Measurements from ENCODE around the gene TMEM131L.

The TMEM131L gene

DNA sequence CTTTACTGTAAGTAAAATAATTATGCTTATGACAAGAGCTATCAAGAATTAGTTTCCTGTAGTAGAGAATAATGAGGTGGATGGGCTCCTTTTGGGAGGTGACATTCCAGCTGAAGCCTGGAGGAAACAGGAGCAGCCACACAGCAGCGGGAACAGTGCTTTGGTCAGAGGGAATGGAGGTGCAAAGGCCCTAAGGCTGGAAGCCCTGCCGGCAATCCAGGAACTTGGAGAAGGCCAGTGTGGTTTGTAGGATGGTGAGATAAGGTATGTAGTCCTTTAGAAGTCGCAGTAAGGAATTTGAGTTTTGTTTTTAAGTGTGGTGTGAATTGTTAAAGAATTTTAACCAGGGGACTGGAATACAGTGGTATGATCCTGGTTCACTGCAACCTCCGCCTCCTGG lies 8.1 kb downstream of the TMEM131L start:
- DNase-seq (ENCODE audit: low read depth in 2 of 3, low spot score in 2 of 3): no peak

DNA sequence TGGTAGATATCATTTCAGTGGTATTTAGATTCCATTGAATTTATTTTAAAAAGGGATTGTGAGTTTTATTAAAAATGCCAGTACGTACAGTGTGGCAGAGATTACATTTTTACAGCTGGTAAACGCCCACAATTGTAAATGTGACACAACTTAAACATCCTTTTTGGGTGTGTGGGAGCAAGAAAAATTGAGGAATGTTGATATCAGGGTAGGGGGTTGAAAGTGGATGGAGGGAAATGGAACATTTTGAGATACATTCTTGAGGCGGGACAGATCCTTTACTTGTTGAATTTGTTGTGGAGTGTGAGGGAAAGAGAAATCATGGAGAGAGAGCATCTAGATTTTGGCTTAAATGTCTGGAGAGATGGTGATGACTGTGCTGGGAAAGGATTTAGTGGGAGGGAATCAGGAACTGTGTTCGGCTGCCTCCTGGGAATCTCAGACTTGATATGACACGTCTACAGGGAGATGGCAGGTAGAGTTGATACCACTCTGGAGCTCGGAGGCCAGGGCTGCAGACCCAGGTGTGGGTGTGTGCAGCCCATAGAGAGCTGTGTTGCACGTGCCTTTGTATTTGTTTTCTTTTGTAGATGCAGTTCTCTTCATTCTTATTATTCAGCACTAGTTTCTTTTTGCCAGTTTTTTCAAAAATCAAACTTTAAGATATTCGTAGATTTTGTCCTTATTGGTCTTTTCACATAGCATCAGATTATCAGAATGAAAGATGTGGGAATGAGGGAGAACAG lies 10.8 kb downstream of the TMEM131L start:
- no peak for DNase-seq (ENCODE audit: low read depth in 2 of 3, low spot score in 2 of 3)

DNA sequence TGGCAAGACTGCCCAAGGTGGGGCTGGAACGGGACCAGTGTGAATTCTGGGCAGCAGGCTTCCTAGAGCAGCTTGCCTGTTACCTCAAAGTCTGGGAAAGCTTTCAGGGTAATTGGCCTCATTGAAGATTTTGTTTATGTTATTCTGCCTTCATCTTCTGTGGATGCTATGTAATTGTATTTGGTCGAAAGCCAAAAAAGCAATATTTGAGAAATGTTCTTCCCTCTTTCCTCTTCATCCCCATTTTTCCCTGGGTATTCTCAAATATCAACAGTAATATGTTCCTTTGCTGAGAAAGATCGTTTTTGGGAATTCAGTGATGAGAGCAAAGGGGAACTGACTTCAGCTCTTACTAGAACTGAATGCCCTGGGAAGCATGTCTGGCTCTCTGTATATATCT lies 12.9 kb downstream of the TMEM131L start:
- DNase-seq (ENCODE audit: low read depth in 2 of 3, low spot score in 2 of 3): no peak

DNA sequence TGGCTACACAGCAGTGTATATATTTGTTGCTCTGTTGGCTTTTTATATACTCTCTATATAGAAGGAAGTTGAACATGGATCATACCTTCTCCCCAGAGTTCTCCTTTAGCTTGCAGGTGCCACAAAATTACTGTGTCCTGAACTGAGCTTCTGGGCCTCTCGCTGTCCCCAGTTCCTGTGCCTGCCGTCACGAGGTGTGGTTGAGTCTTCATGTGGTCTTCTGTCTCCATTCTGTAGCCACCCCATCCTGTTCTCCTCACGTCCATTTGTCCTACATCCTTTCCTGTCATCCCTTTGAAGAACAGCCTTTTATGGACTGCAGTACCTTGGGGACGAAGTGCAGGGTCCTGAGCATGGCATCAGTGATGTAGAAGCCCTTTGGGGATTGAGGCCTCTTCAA lies 14.5 kb downstream of the TMEM131L start:
- DNase-seq (ENCODE audit: low read depth in 2 of 3, low spot score in 2 of 3): no peak

DNA sequence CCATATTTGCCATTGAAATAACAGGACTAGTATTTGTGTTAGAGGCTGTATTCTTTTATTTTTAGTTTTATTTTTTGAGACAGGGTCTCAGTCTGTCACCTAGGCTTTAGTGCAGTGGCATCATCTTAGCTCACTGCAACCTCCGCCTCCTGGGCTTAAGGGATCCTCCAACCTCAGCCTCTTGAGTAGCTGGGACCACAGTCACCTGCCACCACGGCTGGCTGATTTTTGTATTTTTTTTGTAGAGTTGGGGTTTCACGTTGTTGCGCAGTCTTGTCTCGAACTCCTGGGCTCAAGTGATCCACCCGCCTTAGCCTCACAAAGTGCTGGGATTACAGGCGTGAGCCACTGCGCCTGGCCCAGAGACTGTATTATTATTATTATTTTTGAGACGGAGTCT lies 15.3 kb downstream of the TMEM131L start:
- DNase-seq (ENCODE audit: low read depth in 2 of 3, low spot score in 2 of 3): no peak

DNA sequence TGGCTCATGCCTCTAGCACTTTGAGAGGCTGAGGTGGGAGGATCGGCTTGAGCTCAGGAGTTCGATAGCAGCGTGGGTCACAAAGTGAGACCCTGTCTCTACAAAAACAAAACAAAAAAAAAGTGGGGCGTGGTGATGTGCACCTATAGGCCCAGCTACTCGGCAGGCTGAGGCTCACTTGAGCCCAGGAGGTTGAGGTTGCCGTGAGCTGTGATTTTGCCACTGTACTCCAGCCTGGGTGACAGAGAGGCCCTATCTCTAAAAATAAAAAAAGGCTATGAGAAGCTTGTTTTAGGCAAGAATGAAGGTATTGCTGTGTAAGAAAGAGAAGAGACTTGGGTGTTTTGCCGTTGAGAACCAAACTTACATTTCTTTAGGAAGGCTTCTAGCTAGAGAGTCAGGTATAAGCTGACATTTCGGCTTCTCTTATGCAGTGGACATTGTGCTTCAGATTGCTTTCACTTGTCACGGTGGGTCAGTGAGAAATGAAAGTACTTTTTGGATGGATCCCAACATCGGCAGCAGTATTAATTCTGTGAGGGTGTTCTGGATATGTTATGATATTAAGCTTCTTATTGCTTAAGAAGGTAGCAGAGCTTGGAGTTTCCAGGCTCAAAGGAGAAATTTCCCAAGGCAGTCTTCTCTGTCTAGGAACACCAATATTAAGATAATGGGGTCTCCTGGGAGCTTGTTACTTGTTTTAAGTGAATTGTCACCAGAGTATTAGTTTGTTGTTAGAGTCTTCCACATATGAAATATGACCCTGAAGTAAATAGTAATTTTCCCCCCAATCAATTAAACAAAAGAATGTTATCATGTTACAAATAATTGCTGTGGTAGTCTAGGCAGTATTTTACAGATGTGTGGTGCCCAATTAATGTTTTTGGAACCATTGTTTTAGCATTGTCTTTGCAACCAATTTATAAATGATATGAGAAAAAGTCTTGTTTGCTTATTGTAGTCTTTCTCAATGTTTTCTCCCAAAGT lies 17.6 kb downstream of the TMEM131L start:
- DNase-seq (ENCODE audit: low read depth in 2 of 3, low spot score in 2 of 3): no peak

DNA sequence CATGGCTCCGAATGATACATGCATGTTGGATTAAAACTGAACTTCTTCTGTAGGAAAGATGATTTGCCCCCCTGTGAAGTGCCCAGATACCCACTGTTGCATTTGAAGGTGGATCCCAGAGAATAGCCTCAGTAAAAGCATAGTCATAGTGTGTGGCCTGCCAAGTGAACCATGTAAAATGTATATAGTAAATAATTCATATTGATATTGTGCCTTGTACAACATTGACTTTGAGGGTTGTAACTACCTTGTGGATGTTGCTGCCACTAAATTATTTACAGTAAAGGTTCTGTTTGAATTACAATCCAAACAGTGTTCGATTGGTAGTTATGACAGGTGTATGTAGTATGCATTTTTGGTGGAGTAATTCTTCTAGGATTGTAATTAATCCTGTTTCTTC lies 19.2 kb downstream of the TMEM131L start:
- no peak for DNase-seq (ENCODE audit: low read depth in 2 of 3, low spot score in 2 of 3)

DNA sequence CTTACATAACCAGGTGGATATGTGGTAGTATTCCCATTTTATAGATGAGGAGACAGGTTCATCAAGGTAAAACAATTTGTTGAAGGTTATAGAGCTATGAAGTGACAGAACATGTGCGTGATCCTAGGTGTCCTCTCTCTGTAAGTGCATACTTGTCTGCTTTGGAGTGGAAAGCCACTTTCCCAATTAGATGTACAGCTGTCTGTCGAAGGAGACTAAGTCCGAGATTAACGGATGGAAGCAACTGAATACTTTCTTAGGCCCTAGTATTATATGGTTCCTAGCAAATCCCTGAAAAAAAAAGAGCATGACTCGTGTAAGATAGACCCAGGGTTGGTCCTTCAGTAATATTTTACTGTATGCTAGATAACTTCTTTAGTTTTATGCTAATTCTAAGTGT lies 19.7 kb downstream of the TMEM131L start:
- DNase-seq (ENCODE audit: low read depth in 2 of 3, low spot score in 2 of 3): no peak

DNA sequence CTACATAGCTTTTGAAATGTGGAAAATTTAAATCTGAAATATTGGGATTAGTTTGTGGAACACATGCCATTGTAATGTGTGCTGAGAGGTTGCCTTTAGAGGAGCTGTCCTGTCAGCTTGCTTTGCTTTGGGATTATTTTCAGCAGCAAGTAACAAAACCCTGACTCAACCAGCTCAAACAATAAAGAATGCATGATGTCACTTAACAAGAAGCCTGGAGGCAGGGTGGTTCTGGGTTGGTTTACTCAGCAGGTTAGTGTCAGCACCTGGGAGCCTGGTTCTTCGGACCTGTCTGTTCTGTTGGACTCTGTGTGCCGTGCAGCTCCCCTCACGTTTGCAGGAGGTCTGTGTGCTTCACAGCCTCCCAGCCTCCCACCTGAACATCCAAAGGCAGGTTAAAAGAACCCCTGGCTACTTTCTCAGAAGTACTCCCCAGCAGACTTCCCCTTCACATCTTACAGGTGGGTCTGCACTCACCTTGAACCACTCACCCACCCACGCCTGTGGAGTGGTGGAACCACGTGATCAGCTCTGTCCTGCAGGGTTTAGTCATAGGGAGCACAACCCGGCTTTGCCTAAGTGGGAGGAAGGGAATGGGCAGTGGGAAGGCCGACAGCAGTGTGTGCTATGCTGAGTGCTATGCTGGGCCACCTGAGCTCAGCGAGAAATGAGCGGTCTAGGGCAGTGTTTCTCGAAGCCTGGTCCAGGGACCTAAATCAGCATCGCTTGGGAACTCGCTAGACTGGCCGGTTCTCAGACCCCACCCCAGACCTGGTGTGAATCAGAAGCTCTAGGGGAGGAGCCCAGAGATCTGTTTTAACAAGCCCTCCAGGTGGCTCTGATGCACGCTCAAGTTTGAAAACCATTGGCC lies 20.4 kb downstream of the TMEM131L start:
- no peak for DNase-seq (ENCODE audit: low read depth in 2 of 3, low spot score in 2 of 3)

DNA sequence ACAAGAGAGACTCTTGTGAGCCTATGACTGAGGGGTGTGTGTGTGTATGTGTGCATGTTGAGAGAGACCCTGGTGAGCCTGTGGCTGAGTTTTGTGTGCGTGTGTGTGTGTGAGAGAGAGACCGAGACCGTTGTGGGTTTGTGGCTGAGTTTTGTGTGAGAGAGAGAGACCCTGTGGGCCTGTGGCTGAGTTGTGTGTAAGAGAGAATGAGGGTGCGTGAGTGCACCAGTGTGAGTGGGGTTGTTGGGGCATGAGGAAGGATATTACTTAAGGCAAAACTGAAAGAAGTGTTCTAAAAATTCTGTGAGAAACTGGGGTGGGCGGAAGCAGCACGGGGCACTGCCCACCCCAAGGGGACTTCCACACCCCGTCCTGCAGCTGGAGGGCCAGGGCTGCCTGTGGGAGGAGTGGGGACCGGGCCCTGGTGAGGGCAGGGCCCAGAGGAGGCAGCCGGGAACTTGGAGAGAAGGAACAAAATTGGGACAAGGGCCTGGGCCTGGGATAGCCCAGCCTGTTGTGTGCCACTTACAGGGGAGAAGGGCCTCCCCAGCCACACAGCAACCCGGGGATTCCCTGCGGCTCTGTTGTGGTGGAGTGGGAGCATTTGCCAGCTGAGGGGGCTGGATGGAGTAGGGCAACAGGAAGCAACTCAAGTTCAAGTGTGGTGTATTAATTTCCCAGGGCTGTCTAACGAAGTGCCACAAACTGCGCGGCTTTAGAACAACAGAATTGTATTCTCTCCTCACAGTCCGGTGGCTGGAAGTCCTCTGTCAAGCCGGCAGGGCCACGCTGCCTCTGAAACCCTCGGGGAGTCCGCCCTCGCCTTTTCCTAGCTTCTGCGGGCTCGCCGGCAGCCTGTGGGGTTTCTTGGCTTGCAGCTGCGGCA lies 22.1 kb downstream of the TMEM131L start:
- peak in 2 of 3 experiments; percentile 60 to 69 for DNase-seq (ENCODE audit: low read depth in 2 of 3, low spot score in 2 of 3)

DNA sequence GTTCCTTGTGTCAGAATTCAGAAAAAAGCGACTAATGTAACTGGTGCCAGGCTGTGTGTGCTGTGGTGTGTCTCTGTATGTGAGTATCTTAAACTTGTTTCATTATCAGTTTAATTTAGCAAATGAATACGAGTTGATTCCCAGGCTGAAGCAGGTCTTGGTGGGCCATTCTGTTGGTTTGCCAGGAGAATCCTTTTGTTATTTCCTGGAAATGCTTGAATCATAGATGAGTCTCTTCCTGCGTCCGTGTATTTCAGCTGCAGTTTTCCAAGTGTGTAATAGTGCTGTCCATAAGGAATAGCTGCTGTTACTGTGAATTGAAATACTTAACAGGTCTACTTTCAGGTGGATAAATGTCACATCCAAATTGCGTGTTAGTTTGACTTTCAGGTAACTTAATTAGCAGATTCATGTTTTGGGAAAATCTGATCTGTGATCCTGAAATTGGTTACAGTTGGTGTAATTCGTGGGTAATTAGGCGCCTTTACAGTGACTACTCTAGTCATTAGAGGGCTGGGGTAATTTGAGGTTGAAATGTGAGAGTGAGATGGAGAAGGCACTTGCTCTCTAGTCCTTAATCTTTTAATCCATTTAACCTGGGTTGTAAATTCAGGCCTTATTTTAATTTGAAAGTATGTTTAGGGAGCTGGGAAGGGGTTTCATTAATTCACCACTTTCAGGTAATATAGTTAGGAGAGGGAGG lies 23.8 kb downstream of the TMEM131L start:
- no peak for DNase-seq (ENCODE audit: low read depth in 2 of 3, low spot score in 2 of 3)

DNA sequence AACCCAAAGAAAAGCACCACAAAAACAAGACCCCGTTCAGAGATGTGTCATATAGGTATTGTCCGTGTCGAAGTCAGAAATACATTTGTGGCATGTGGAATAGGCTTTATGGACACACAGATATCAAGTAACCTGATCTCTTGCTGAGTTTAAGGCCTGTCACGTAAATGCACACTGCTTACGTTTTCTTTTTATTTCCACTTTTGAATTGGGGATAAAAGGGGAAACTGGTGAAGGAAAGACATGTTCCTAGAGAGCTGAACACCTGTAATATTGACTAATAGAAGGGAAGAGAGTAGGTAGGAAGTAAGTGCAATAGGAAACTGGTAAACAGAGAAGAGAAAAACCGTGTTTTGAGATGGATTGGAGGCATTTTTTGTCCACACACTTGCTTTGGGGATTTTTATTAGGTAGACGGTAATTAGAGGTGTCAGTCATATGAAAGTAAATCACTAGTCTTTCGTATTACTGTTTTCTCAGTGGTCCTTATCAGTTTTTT lies 24.9 kb downstream of the TMEM131L start:
- DNase-seq (ENCODE audit: low read depth in 2 of 3, low spot score in 2 of 3): no peak

DNA sequence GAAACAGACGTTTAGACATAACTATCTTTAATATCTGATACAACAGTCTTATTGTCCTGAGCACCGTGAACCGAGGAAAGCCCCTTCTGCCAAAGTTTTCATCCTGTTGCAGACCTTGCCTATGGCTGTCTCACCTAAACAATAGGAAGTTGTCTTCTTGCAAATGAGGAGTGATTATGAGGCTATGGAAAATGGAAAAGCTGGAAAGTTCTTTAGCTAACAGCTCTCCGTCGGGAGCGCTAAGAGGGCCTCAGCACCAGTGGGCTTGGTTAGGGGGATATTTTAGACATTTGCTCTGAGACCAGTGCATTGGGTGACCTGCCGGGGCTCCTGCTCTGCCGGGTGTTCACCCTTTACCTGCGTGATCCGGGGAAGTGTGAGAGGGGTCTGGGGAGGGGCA lies 28.4 kb downstream of the TMEM131L start:
- DNase-seq (ENCODE audit: low read depth in 2 of 3, low spot score in 2 of 3): no peak

DNA sequence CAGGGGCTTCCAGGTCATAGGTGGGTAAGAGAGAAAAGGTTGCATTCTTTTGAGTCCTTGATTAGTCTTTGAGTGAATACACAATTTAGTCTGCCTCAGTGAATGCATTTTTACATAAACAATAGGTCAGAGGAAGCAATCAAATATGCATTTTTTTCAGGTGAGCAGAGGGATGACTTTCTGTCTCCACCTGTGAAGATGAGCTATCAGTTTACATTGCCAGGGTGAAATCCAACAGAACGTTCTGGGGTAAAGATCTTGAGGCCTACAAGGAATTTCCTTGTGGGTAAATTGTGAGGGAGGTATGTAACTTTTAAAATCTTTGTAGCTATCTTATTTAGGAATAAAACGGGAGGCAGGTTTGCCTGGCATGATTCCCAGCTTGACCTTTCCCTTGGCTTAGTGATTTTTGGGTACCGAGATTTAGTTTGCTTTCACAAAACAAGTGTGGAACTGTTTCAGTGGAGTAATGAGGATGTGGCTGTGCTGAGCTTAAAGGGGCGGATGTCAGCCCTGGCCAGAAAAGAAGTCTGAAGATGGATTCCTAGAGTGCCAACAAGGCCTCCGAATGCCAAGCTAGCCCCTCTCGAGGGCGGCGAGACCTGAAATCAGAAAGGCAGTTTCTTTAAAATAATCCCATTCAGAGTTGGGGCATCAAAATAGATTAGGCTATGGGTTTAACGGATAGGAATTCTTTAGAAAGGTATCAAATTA lies 29.5 kb downstream of the TMEM131L start:
- no peak for DNase-seq (ENCODE audit: low read depth in 2 of 3, low spot score in 2 of 3)

DNA sequence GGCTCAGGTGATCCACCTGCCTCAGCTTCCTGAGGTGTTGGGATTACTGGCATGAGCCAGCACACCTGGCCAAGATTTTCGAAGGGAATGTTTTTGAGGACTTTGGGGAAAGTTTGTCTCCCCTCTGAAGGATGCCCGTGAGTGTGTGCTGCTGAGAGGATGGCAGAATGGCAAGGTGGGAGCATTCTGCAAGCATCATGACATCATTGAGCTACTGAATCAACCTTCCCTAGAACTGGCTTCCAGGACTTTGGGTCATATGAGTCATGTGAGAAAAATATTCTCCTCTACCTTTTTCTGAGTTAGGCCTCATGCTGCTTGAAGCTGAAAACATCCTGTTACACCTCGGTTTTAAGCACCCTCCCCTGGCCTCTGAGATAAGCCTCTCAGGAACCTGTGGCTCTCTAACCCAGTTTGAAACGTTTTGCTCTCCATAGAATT lies 31.0 kb downstream of the TMEM131L start:
- no peak for DNase-seq (ENCODE audit: low read depth in 2 of 3, low spot score in 2 of 3)

DNA sequence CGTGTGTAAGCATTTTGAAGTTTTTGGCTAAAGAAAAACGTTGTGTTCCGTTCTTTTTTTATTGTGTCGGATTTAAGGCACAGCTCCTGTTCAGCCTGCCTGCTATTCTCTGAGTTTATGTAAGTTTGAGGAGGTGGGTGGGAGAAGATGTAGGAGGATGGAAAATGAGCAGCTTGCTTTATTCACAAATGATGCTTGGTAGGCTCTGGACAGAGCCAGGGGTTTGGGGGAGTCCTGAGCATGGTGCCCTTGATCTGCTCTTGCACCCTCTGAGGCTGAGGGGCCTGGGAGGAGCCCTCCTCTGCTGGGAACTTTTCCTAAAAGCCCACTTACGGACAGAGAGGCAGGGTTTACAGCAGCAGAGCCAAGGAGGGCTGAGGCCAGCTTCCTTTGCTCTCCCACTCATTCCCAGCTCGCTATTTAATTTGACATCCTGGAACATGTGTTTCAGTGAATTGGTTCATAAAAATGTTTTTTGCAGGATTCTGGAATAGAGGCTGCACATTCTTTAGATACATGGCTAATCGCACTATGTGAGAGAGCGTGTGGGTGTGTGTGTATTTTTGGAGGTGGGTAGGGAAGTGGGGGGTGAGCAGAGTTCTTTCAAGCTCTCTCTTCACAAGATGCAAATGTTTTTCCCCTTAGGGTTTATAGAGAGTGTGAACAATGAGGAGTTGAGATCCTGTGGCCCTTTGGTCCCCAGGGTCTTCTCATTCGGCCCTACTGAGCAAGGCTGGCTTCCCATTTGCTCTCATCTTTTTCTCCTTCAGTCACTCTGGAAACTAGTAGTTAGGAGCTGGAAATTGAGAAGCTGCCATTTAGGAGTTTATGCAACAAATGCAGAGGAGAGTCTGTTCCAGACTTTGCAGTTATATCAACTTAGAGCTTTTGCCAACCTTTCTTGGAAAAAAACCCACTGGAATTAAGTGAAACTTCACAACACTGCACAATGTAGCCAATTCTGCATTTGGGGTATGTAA lies 32.1 kb downstream of the TMEM131L start:
- no peak for DNase-seq (ENCODE audit: low read depth in 2 of 3, low spot score in 2 of 3)

DNA sequence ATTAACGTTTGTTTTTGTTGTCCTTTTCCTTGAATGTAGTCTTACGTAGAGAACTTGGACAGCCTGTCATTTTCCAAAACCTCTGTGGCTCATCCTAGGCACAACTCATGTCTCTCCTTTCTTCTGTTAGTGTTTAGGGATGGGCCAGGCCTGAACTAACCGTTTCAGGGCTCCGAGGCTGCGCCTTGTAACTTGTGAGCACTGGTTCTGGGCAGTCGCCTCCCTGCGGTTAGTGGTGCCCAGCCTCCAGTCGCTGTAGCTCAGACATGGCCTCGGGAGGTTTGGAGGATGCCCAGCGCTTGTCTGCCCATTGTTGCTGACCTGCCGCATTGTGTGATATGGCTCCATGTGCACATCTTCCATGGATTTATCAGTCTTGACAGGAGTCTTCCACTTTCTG lies 32.8 kb downstream of the TMEM131L start:
- DNase-seq (ENCODE audit: low read depth in 2 of 3, low spot score in 2 of 3): no peak

DNA sequence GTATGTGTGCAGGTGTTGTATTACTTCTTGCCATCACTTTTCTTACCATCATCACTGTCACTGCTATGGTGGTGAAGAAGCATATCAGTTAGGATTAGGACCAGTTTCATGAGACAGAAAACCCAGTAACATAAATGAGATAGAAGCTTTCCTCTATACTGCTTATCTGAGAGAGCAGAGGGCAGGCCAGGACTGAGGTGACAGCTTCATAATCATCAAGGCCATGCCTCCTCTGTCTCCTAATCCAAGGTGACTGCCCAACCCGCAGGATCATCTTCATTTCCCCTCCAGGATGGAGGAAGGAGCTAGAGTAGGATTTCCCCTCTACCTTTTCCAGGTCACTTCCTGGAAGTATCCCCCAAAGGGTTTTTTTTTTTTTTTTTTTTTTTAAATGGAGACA lies 35.4 kb downstream of the TMEM131L start:
- DNase-seq (ENCODE audit: low read depth in 2 of 3, low spot score in 2 of 3): no peak

Measured in activated CD8-positive, alpha-beta memory T cell treated with anti-CD3 and anti-CD28 coated beads for 48 hours (primary cell).